ENCODE results near the gene AKR1B15.

Gene AKR1B15

GRCh38 chr7:134548877-134549276, at the start of gene AKR1B15:
TSS of gene AKR1B15 (plus strand) at chr7:134549110. CDS start at chr7:134564620, 15,510 bp downstream.
- no peak for DNase-seq (ENCODE audit: extremely low read depth, low read depth)

DNA sequence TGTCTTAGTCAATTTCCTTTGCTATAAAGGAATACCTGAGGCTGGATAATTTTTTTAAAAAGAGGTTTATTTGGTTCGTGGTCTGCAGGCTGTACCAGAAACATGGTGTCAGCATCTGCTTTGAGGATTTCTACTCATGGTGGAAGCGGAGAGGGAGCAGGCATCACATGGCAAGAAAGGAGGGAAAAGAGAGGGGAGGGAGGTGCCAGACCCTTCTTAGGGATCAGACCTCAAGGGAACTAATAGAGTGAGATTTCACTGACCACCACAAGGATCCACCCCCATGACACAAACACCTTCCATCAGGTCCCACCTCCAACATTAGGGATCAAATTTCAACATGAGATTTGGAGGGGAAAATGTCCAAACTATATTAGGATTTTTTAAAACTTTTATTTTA, 48.5 kb upstream of the AKR1B15 start:
- TF ChIP-seq, protein P1, sequence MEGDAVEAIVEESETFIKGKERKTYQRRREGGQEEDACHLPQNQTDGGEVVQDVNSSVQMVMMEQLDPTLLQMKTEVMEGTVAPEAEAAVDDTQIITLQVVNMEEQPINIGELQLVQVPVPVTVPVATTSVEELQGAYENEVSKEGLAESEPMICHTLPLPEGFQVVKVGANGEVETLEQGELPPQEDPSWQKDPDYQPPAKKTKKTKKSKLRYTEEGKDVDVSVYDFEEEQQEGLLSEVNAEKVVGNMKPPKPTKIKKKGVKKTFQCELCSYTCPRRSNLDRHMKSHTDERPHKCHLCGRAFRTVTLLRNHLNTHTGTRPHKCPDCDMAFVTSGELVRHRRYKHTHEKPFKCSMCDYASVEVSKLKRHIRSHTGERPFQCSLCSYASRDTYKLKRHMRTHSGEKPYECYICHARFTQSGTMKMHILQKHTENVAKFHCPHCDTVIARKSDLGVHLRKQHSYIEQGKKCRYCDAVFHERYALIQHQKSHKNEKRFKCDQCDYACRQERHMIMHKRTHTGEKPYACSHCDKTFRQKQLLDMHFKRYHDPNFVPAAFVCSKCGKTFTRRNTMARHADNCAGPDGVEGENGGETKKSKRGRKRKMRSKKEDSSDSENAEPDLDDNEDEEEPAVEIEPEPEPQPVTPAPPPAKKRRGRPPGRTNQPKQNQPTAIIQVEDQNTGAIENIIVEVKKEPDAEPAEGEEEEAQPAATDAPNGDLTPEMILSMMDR (IDR thresholded peaks at IDR 0.05; ENCODE audit: low read depth, low read length) = no peak
- DNase-seq (ENCODE audit: extremely low read depth, low read depth) = no peak

More at GRCh38 chr7:134548877-134549276, at the start of gene AKR1B15:
- TF ChIP-seq, protein P1 (IDR thresholded peaks at IDR 0.05; ENCODE audit: low read depth, low read length) = no peak

DNA sequence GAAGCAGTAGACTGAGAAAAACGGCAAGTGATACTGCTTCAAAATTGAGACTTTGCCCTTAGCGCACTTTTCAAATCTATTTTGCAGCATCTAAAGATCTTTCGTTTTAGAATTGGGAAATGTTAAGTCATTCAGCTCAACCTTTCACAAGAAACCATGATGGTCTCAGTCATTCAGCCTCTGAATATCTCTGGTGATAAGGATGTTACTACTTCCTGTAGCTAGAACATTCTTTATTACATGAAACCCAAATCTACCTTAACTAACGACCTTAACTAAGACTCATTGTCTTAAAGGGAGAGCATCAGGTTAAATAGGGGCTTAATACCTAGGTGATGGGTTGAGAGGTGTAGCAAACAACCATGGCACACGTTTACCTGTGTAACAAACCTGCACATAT, 47.9 kb upstream of the AKR1B15 start:
- no peak for DNase-seq (ENCODE audit: extremely low read depth, low read depth)
- TF ChIP-seq, protein P1 (IDR thresholded peaks at IDR 0.05; ENCODE audit: low read depth, low read length) = no peak

- TF ChIP-seq, protein P1 (IDR thresholded peaks at IDR 0.05; ENCODE audit: low read depth, low read length) = no peak
- DNase-seq (ENCODE audit: extremely low read depth, low read depth) = no peak
Observed at GRCh38 chr7:134502463-134503371, 46.2 kb upstream of the AKR1B15 start.

DNA sequence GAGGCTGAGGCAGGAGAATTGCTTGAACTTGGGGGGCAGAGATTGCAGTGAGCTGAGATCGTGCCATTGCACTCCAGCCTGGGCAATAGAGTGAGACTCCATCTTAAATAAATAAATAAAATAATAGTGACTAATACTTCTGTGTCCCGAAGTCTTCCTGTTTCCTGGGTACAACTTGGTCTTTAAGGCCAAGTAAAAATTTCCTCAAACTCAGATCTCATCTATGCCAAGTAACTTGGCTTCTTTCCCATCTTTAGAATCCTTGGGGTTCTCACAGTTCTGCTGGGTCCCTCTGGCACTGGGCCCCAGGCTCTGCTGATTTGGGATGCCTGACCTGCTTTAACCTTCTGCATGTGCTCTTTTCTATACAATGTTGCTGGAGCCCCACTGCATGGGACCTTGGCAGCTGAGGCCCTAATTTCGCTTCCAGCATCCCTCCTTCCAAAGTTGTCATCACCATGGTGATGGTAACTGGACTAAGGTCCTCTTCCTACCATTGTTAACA, 44.2 kb upstream of the AKR1B15 start:
- TF ChIP-seq, protein P1 (IDR thresholded peaks at IDR 0.05; ENCODE audit: low read depth, low read length) = no peak
- DNase-seq (ENCODE audit: extremely low read depth, low read depth) = no peak

DNA sequence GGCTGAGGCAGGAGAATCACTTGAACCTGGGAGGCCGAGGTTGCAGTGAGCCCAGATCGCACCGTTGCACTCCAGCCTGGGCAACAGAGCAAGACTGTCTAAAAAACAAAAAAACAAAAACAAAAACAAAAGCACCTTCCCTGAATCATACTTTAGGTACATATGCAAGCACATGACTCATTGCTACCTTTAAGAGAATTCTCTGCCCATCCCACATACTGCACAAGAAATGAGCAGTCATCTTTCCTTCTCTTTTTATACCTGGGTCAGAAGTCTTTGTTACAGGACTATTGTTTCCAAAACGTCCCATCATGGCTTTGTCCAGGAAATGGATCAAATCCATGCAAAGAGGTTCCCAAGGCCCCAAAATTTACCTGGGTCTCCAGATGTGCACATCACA, 43.1 kb upstream of the AKR1B15 start:
- TF ChIP-seq, protein P1 (IDR thresholded peaks at IDR 0.05; ENCODE audit: low read depth, low read length) = no peak
- DNase-seq (ENCODE audit: extremely low read depth, low read depth) = no peak

GRCh38 chr7:134509010-134509409, 39.9 kb upstream of the AKR1B15 start:
- no peak for DNase-seq (ENCODE audit: extremely low read depth, low read depth)
- TF ChIP-seq, protein P1 (IDR thresholded peaks at IDR 0.05; ENCODE audit: low read depth, low read length) = no peak
